LoVo (cell line): ENCODE measurements around the gene OTOP3.
"Not testable (repeated sequence)": the region's sequence is repeated elsewhere in the genome, so short reads cannot be mapped to it uniquely, and the experiment has no call there.

Experiments used
- DNase-seq: peaks from one replicate; pipeline ENCODE4 v3.0.0-alpha.2; 2016; ENCODE audit warnings: low spot score

The OTOP3 gene, protein sequence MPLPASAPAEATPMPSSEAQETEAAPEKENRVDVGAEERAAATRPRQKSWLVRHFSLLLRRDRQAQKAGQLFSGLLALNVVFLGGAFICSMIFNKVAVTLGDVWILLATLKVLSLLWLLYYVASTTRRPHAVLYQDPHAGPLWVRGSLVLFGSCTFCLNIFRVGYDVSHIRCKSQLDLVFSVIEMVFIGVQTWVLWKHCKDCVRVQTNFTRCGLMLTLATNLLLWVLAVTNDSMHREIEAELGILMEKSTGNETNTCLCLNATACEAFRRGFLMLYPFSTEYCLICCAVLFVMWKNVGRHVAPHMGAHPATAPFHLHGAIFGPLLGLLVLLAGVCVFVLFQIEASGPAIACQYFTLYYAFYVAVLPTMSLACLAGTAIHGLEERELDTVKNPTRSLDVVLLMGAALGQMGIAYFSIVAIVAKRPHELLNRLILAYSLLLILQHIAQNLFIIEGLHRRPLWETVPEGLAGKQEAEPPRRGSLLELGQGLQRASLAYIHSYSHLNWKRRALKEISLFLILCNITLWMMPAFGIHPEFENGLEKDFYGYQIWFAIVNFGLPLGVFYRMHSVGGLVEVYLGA

DNA sequence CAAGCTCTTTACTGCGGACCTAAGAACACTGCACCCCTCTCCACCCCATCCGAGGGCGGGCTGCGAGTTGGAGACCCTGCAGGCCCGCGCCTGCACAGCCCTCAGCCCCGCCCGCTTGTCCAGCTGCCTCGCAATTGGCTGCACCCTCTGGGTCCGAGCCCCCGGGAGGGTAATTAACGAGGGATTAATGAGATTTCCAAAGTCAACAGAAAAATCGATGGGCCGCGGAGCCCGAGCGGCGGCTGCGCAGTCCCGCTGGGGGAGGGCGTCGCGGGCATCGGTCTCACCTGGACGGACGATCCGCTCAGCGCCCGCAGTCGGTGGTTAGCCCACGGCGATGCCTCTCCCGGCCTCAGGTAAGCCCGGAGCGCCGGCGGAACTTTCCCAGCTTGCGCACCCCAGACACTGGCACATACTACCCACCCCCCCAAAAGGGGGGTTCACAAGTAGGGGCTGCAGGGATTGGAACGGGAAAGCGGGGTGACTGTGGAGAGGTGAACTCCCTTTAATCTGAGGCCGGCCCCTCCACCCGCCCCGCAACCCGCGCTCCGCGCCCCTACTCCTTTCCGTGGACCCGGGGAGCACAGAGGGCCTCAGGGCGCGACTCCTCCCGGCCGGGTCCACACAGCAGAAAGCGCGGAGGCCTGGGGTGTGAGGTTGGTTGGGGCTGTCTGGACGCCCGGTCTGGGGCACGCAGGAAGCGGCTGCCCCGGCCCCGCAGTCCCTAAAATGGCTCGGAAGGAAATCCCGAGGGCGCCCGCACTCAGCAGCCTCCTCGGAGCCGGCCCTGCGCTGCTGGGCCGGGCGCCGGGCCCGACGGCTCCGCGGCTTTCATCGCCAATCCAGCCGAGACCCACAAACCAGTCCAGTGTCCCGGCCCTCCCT lies at the start of gene OTOP3:
OTOP3 (plus strand) TSS at position 314 of the 885 bp plus-strand sequence; CDS start at position 338, 24 bp downstream.
- DNase-seq, result no peak

DNA sequence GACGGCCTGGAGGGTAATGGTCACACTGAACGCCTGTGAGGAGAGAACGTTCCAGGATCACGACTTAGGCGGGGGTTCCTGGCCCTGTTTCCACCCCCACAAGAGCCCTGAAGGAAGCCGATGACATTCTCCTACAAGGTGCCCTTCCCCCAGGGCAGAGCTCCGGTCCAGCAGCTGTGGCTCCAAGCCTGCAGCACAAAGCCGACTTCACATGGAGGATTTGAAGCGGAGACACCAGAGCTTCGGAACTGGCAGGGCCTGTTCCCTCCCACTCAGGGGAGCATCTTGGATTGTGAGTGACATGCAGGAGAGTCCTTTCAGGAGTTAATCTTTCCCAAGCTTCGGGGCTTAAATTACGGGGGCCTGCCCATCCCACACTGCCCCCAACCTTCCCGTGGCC lies 47.2 kb upstream of the OTOP3 start:
- DNase-seq, result no peak

DNA sequence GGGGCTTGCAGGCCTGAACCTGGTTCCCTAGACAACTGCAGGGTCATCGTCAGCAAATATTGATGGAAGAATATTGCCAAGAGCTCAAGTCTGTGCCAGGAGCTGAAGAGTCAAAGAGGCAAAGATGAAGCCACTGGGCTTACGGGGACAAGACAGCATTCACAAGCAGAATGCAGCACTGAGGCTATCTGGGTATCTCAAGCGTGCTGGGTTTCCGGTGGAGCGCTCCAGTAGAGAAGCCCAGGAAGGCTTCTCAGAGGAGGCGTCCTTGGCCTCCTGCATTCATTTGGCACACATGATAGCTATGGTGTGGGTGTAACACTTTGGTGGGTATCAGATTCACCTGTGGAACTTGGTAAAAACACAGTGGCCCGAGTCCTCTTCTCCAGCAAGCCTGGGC lies 45.1 kb upstream of the OTOP3 start:
- no peak for DNase-seq

DNA sequence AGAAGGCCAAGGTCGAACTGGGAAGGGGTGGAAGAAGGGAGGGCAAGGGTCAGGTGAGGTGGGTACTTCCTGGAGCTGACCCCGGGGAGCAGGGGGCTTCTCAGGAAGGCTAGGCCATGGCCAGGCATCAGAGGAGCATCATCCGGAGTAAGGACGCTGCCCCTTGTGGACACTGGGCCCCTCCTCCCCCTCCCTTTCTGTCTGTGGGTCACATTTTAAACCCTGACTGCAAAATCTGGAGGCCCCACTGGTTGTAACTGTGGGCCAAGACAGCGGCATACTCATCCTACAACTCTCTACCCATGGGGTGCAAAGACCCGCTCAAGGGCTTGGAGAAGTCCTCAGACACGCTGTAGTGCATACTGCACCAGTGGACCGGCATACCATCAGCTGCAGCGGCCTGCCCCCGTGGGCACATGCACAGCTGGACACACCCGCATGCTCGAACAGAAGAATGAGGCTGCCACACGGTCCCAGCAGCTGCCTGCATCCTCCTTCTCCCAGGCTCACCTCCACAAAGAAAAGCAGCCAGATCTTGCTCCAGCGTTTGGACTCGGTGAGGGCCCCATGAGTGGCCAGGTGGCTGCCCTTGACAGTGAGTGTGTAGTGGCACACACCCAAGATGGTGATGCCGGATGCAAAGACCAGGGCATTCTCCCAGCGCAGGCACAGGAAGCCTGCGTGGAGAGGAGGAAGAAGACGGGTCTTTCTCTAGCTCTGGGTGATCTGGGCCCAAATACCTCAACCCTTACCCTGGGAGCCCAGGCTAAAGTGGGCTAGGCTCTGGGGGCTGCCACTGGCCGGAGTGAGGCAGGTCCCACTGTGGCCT lies 43.5 kb upstream of the OTOP3 start:
- no peak for DNase-seq

DNA sequence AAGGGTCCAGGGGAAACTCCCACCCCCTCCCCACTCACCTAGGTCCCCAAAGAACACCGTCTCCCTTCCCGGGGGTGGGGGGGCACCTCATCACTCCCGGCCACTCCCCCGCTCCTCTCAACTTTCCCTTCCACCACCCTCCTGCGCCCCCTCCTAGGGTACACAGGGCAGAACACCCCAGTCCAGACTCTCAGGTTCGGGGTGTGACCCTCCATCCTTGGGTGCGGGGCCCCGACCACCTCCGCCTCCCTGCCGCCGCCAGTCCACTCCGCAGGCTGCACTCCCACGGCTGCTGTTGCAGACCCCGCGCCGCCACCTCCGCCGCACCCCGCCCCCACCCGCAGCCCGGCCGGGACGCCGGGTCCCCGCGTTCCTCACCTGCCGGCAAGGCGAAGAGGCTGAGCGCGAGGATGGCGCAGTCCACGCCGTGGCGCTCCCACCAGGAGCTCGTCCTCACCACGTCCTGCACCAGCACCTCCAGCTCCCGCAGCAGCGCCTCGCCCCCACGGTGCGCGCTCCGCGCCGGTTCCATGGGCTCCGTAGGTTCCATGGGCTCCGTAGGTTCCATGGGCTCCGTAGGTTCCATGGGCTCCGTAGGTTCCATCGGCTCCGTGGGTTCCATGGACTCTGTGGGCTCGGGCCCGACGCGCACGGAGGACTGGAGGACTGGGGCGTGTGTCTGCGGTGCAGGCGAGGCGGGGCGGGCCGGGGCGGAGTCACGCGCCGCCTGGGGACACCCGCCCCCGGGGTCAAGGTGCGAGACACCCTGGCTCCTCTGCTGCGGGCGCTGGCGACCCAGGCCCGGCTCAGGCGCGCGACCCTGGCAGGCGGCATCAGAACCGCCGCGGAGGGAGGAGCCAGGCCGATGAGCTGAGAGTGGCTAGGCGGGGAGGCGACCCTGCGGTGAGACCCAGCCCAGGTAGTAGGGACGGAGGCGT lies 42.5 kb upstream of the OTOP3 start, which contains the start of gene FADS6:
FADS6 (minus strand) TSS at position 660 of the 938 bp plus-strand sequence; CDS start at position 622, 38 bp downstream.
- DNase-seq, result no peak

DNA sequence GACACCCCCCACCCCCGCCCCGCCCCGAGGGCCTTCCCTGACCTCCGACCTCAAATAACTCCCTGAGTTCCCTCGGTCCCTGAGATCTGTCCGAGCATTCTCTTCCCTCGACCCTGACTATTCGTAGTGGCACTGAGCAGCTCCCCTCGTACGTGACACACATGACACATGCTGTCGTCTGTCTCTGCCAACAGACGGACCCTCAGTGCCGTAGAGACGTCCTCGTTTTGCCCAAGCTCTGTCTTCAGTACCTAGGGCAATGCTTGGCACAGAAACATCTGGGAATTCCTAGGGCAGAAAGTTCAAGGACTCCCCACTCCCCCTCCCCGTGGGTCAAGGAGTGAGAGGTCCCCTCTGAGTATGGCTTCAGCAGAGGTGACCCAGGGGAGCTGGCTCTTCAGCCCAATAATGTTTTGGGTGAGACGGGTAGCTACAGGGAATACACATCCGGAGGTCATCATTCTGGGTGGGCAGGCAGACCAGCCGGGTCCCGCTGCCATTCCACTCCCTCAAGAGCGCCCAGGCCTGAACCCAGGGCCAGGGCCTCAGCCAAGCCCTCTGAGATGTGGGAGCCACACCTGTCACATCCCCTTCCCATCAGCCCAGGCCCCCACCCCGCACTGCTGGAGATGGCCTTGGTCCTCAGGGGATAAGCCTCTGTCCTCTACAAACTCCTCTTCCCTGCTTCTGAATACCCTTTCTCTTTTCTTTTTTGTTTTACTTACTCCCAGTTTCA lies 41.6 kb upstream of the OTOP3 start:
- DNase-seq, result no peak

DNA sequence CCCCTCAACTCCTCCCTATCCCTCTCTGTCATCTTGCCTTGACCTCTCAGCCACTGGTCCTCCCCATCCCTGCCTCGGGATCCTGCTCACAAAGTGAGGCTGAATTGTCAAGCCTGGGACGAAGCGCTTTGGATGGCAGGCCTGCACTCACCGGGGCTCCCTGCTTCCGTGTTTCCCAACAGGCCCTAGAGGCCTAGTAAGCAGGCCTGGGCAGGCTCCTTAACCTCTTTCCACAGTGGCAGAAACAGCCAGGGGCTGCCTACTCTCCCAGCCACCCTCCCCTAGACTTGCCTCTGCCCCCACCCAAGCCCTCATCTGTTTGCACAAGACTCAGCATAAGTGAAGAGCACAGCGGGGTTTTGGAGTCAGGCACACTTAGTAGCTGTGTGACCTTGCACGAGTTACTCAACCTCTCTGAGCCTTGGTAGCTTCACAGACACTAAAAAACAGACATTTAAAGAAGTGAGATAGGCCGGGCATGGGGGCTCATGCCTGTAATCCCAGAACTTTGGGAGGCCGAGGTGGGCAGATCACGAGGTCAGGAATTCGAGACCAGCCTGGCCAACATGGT lies 37.2 kb upstream of the OTOP3 start:
- DNase-seq, result no peak

DNA sequence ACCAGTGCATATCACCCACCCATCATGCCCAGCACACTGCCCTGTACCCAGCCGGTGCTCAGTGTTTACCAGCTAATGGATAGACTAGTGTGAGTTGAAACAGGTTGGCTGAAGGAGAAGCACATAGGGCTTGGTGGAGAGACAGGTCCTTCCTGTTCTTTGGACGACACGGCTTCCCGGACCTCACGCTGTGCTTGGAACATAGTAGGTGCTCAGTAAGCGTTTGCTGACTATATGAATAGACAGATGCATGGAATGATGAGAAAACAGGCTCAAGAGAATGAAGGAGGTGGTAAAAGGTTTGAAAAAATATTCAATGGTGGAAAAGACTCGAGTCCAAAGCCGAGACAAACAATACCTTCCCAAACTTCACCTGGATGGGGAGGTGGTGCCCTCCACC lies 35.5 kb upstream of the OTOP3 start:
- no peak for DNase-seq

DNA sequence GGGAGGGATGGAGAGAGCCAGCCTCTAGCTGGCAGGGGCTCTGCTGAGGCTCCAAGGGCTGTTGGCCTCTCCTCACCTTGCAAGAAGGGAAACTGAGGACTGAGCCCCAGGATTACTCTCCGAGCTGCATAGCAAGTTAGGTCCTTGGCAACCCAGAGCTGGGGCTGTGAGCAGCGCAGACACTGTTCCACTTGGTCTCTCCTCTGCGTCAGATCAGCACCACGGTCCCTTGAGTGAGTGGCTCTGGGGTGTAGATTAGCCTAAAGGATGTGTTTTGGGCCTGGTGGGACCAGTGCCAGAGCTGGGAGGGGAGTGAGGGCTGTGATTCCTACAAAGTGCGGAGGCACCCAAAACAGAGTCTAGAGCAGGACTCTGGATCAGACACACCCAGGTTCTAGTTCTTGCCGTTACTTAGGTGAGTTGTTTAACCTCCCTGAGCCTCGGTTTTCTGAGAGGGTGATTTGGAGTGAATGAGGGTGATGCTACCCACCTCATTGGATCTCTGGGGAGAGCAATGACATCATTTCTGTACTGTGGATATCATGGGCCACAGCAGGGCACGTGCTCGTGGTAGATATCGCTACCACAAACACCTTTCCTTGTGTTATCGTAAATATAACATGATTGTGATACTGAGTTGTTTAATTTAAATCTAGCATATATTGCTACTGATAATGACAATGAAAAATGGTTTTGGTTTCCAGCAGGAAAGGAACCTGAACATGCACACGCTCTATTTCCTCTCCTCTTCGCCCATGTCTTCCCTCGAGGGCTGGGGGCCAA lies 34.2 kb upstream of the OTOP3 start:
- DNase-seq, result no peak

DNA sequence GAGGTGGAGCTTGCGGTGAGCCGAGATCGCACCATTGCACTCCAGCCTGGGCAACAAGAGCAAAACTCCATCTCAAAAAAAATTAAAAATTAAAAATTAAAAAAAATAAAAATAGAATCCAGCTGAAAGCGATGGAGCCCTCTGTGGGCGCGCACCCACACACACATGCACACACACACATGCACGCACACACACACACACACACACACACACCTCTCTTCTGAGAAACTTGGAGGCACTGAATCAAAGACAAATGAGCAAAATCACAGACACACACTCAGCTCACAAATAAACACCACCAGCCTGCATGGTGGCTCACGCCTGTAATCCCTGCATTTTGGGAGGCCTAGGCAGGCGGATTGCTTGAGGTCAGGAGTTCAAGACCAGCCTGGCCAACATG lies 32.7 kb upstream of the OTOP3 start:
- no peak for DNase-seq

DNA sequence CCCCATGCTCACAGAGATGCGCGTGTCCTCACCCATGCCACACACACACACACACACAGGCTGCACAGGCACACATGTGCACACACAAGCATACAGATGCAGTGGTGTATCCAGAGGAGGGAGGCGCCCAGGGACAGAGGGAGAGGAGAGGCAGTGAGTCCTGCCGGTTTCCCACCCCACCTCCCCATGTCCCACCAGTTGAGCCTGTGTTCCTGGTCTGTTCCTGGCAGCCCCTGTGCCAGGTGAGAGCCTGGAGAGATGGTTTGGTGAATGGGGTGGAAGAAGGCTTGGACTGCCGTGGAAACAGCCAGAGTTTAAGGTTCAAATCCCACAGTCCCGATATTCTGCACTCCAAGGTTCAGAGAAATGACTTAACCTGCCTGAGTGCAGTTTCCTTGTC lies 32.0 kb upstream of the OTOP3 start:
- no peak for DNase-seq

DNA sequence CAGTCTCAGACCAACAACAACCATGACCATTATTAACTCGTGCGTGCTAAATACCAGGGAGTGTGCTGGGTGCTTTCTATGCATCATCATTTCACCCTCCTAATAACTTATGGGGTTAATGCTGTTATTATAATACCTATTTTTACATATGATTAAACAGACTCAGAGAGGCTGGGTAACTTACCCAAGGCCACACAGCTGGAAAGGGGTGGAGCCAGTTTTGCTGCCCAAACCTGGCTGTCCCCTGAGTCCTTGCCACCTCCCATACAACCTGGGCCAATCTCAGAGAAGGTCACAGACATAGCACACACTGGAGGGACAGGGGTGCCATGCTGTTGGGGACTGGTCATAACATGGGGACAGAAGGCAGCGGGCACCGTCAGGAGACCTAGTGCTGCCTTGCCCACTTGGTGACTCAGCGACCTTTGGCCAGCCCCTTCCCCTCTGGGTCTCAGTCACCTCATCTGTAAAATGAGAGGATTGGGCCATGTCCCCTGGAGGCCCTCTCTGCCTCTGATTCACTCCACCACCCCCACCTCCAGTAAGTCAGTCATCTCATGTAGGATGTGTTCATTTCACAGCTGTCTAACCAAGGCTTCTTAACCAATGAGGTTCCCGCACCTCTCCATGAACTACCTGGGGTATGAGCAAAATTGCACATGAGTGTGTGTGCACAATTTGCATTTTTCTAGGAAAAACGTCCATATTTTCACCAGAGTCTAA lies 30.9 kb upstream of the OTOP3 start:
- no peak for DNase-seq

DNA sequence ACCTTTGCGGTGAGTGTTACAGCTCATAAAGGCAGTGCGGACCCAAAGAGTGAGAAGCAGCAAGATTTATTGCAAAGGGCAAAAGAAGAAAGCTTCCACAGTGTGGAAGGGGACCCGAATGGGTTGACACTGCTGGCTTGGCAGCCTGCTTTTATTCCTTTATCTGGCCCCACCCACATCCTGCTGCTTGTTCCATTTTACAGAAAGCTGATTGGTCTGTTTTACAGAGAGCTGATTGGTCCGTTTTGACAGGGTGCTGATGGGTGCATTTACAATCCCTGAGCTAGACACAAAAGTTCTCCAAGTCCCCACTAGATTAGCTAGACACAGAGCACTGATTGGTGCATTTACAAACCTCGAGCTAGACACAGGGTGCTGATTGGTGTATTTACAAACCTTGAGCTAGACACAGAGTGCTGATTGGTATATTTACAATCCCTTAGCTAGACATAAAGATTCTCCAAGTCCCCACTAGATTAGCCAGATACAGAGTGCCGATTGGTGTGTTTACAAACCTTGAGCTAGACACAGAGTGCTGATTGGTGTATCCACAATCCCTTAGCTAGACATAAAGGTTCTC lies 29.4 kb upstream of the OTOP3 start:
- not testable (repeated sequence) for DNase-seq

DNA sequence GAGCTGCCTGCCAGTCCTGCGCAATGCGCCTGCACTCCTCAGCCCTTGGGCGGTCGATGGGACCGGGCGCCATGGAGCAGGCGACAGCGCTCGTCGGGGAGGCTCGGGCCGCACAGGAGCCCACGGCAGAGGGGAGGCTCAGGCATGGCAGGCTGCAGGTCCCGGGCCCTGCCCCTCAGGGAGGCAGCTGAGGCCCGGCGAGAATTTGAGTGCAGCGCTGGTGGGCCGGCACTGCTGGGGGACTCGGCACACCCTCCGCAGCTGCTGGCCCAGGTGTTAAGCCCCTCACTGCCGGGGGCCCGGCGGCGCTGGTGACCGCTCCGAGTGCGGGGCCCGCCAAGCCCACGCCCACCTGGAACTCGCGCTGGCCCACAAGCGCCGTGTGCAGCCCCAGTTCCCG lies 28.7 kb upstream of the OTOP3 start:
- no peak for DNase-seq

DNA sequence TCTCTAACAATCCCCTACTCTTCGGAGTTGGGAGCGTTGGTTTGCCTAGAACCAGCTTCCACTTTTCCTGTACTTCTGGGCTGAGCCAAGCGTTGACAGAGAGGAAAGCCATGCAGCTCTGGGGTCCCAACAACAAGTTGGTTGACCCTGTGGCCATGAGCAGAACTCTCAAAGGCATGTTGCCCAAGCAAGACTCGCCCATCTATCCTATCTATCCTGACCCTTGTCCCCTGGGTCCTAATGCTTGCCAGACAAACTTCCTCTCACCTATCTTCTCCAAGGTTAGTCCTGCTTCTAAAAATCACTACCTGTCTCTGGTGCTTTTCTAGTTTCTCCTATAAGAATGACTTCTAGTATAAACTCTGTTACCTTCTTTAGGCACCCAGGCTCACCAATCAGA lies 26.6 kb upstream of the OTOP3 start:
- not testable (repeated sequence) for DNase-seq

DNA sequence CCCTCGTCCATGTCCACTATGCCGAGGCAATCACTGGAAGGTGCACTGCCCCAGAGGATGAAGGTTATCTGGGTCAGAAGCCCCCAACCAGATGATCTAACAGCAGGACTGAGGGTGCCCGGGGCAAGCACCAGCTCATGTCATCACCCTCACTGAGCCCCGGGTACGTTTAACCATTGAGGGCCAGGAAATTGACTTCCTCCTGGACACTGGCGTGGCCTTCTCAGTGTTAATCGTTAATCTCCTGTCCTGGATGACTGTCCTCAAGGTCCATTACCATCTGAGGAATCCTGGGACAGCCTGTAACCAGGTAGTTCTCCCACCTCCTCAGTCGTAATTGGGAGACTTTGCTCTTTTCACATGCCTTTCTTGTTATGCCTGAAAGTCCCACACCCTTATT lies 24.3 kb upstream of the OTOP3 start:
- DNase-seq, result not testable (repeated sequence)

DNA sequence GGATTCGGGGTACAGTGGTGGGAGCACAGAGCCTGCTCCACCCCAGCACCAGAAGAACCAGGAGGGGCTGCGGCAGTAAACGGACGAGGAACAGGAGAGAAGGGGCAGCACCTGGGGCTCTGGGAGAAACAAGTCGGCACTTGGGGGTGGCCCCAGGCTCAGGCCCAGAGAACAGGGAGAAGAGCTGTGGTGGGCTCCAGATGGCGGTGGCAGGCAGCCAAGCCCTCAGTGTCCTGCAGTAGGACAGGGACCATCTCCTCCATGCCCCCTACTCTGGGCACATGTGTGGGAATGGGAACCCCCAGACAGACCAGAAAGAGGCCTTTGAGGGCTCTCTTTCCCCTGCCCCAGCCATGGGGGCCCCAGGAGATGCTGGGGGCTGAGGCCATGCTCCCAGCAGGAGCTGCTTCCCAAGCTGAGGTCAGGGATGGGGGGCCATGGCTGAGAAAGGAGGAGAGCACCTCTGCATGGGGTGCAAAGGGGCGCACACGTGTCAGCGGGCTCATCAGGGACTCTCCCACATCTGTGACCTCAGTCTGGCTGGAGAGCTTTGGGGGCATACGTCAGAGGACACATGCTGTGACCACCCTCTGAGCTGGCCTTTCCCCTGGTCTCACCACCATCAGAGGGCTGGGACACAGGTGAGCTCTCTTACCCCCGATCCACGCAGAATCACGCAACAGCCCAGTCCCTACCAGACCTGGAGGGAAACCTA lies 19.4 kb upstream of the OTOP3 start:
- DNase-seq, result no peak
